NCI-H146 treated with DMSO at 0.1 percent for 48 hours (cell line): ENCODE data around the gene CFAP141.
"Not testable (repeated sequence)": the region's sequence is repeated elsewhere in the genome, so short reads cannot be mapped to it uniquely, and the experiment has no call there.

Experiments used
- DNase-seq: peaks from one replicate; lab custom pipeline; 2025; ENCODE audit not compliant: unreplicated experiment; lab: John Stamatoyannopoulos, UW

The CFAP141 gene

DNA sequence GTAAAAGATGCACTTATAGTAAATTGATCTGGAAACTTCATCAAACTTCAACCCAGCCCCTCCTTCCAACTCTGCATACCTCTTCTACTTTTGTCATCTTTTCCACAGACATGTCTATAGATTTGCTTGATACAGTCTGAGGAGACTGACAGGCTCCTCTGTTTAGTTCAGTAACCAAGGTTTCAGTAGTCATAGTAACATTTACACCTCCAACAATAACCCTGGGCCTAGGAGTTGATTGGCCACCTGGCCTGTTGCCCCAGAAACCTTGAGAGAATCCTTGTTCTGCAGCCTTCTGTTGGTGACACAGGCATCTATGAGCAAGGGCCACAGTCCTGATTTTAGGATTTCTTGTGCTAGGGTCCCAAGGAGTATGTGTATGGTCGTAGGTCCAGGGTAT lies at the start of gene CFAP141:
CFAP141 (minus strand) TSS at position 138 of the 400 bp plus-strand sequence; CDS start at position 112, 26 bp downstream.
- no peak for DNase-seq

DNA sequence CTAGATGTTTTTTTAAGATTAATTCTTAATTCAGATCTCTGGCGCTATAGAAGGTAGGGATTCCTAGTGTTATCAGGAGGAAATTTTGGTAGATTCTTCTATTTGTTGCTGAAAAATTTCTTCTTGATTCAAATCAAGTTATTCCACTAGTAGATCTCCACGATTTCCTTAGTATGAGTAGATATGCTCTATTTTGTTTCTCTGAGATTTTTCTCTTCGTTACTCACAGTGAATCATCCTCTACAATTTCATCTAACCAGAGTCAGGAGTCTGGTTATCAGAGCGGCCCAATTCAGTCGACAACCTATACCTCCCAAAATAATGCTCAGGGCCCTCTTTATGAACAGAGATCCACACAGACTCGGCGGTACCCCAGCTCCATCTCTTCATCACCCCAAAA lies 47.5 kb upstream of the CFAP141 start:
- DNase-seq = no peak

DNA sequence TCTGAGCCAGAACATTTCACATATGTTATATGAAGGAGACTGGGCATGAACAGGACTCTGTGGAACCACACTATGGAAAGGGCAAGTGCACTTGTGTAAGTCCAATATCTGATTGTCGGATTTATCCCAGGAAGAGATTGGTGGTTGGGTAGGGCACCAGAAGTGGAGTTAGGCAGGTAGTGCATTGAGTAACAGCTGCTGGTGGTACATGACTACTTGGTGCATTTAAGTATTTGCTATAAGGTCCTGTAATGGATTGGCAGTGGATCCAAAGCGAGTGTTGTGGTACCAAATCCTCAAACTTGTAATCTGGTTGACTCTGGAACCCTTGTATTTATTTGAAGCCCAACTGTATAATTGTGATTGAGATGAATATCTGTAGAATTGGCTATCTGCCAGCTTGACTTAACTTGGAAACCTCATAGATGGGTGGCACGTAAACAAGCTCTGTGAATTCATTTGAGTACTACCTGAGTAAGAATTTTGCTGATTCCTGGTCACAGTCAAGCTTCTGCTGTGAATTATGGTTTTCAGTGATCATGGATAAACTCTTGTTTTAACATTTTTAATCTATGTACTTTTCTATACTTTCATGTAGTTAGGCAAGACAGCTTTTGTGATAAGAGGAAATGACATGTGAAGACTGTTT lies 35.7 kb upstream of the CFAP141 start:
- no peak for DNase-seq

DNA sequence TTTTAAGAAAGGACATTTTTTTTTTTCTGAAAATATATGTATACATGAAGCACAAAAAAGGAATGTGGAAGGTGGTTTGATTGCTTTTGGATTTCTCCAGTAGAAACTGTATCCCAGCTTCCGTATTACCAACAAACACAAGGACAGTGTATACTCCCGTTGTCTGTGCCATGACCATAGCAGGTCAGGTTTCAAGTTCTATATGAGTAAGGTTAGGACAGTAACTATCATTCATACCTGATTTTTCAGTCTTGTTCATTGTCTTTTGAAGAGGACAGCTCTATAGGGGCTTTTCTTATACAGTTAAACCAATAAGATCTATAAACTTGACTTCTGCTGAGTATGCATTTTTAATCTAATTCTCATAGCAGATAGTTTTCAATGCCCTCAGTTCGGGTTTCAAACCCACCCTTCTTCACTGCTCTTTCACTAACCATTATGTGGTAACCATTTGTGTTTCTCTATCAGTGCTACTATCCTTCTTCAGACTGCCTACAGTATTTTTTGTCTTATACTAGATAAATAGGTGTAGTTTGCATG lies 34.2 kb upstream of the CFAP141 start:
- no peak for DNase-seq

DNA sequence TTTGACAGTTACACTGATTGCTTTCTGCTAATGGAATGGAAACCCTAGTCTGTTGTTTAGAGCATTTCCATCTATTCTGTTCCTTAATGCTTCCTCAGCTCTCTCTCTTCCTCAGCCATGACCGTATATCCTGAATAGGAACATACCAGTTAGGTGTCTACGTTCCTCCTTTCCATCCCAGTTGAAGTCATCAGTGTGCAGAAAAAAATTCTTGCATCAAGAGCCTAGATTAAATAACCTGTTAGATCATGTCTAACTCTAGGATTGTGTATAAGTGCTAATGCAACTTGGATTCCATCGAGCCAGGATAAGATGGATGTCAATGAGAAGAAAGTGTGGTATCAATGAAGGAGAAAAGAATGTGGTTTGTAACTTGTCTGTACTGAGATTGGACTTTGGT lies 33.4 kb upstream of the CFAP141 start:
- DNase-seq = no peak

DNA sequence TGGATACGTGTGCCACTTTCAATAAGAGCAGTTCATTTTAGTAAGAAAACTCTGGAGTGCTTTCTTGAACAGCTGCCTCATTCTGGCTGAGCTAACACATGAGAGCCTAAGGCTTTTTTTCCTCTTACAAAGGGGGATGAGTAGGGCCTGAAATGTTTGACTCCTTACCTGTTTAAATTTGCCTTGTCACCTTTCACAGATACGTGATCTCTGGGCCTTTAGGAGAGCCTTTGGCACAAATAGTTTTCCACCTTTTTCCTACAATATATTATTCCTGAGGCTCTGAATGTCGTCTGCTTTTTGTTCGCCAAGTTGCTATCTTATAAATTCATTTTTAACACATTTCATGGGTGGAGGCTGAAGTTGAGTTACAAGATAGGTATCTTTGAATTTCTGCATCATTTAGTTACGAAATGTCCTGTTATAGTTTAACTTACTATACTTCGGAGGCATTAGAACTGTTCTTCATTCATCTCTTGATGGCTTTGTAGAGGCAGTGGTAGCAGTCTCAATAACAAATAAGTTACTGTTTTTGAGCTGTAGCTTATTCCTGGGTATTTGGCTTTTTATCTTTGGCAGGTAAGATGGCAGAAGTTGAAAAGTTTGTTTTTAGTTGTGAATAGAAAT lies 31.9 kb upstream of the CFAP141 start:
- no peak for DNase-seq

DNA sequence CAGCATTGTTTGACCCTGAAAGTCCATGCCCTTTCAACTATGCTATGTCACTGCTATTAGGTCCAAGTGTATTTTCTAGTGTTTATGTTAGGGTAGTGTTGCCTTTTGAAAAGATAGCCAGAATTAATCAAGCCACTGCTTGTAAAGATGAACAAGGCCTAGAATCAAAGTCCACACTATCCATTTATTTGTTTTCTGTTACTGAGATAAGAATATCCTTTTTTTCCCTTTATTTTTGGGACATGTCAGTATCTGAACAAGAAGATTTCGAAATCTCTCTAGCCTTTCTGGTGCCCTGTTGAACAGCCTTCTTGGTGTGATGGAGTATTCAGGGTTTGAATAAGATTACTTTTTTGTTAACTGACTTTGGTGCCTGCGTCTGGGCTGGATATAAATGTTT lies 31.3 kb upstream of the CFAP141 start:
- no peak for DNase-seq

DNA sequence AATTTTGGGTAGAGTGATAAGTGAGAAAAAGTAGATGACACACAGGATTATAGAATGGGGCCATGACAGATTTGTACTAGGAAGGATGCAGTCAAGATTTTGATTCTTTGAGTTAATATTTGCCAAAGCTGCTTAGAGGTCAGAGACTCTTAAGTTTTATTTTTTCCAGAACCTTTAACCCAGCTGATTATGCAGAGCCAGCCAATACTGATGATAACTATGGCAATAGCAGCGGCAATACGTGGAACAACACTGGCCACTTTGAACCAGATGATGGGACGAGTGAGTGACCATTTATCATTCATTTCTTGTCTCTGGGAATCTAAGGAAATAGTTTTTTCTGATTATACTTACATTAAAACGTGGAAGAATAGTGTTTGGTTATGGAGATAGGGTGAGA lies 30.7 kb upstream of the CFAP141 start:
- DNase-seq = no peak

DNA sequence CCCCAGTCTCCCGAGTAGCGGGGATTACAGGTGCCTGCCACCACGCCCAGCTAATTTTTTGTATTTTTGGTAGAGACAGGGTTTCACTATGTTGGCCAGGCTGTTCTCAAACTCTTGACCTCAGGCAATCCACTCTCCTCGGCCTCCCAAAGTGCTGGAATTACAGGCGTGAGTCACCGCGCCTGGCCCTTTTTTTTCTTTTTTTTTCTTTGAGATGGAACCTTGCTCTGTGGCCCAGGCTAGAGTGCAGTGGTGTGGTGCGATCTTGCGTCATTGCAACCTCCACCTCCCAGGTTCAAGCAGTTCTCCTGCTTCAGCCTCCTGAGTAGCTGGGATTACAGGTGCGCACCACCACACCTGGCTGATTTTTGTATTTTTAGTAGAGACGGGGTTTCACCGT lies 27.0 kb upstream of the CFAP141 start:
- DNase-seq = not testable (repeated sequence)

DNA sequence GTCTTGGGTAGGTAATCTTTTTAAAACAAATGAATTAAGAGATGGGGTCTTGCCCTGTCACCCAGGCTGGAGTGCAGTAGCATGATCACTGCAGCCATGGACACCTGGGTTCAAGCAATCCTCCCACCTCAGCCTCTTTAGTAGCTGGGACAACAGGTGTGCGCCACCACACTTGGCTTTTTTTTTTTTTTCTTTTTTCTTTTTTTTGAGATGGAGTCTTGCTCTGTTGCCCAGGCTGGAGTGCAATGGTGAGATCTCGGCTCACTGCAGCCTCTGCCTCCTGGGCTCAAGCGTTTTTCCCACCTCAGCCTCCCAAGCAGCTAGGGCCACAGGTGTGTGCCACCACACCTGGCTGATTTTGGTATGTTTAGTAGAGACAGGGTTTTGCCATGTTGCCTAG lies 25.0 kb upstream of the CFAP141 start:
- DNase-seq = not testable (repeated sequence)

DNA sequence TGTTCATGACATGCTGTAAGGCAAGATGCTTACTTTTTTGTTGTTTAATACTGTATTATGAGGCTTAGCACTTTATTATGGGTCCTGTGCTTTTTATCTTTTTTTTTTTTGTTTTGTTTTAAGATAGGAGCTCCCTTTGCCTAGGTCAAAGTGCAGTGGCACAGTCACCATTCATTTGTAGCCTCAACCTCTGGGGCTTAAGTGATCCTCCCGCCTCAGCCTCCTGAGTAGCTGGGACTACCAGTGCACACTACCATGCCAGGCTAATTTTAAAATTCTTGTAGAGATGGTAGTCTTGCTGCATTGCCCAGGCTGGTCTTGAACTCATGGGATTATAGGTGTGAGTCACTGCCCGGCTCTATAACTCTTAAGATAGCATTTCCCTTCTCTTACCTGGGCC lies 19.2 kb upstream of the CFAP141 start:
- DNase-seq = no peak

DNA sequence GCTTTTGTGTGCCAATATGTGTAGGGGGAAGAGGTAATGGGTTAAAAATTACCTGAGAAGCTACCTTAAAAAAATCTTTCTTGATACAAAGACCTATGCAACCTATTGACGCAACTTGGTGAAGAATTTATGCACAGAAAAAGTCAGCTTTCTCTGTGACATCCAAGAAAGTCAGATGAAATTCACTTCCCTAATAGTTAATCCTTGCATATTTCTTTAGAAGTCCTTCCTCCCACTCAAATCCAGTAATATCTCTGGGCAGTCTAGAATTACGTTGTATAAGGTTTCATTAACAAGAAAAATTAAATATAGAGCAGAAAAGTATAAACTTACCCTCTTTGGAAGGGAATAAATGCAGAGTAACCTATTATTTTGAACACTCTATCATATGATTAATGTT lies 17.5 kb upstream of the CFAP141 start:
- DNase-seq = no peak

DNA sequence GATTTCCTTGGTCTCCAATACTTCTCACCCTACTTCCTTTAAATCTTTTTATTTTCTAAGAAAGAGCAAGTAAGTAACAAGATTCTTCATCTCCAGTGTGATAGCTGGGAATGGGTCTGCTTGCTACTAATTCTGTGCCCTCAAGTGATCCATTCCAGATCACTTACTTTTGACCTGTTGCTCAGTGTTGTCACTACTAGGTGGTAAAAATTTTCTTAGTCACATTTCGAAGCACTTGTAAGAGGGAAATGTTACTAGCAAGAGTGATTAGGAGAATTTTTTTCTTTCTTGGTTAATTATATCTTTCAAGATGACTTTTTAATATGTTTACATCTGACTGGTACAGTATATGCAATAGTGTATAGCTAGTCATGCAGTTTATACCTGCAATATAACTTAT lies 16.8 kb upstream of the CFAP141 start:
- no peak for DNase-seq

DNA sequence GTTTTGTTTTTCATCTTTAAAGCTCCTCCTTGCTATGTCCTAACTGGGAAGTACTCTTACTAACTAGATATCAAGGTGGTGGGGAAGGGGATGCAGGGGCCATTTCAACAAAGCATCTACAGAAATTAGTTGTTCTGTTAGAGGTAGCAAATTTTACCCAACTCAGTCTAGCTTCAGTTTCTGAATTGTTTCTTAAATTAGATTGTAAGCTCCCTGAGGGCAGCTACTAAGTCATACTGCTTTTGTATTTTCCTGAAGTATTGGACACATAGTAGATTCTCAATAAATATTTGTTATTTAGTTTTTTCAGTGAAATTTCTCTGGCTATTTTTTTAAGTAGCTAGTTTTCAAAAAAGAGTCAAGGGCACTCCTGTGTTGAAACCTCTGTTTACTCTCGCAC lies 16.4 kb upstream of the CFAP141 start:
- DNase-seq = no peak

DNA sequence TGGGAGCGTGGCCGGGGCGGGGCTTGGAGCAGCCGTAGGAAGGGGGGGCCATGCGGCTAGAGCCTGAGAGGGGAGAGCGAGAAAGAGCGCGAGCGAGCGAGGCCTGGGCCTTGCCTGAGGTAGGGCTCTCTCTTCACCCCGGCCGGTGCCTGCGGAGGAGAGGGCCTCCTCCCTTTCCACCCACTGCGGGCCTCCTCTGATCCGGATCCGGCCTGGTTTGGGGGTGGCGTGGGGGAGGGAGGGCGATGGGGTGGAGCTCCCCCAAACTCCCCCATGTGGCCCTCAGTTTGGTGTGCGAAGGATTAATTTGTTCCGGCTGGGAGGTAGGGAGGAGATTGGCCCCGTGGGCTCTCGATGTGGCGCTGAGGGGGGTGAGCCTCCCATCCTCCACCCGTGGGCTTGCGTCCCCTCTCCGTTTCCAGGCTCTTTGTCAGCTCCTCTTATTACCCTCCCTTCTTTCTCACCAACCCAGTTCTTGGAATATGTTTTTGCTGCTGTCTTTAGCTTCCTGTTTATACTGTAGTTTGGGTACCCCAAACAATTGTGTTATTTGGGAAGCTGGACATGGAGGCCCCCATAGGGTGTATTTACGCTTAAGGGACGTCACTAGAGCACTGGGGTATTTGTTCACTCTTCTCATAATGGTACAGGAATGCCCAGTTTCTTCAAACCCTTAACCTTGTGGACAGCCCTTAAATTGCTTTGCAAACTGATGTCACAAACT lies 15.3 kb upstream of the CFAP141 start:
- DNase-seq = peak; percentile 11

DNA sequence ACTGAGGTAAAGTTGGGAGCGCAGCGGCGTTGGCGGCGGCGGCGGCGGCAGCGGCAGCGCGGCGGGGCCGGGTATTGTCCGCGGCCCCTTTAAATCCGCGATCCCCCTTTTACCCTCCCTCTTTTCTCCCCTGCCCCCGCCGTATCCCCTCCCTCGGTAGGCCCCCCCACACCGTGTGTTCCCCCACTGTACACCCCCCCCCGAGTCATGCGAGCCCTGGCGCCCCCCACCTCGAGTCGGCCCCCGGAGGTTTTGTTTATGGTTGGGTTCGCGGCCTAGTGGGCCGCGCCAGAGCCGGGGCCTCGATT lies 14.8 kb upstream of the CFAP141 start:
- DNase-seq = no peak

DNA sequence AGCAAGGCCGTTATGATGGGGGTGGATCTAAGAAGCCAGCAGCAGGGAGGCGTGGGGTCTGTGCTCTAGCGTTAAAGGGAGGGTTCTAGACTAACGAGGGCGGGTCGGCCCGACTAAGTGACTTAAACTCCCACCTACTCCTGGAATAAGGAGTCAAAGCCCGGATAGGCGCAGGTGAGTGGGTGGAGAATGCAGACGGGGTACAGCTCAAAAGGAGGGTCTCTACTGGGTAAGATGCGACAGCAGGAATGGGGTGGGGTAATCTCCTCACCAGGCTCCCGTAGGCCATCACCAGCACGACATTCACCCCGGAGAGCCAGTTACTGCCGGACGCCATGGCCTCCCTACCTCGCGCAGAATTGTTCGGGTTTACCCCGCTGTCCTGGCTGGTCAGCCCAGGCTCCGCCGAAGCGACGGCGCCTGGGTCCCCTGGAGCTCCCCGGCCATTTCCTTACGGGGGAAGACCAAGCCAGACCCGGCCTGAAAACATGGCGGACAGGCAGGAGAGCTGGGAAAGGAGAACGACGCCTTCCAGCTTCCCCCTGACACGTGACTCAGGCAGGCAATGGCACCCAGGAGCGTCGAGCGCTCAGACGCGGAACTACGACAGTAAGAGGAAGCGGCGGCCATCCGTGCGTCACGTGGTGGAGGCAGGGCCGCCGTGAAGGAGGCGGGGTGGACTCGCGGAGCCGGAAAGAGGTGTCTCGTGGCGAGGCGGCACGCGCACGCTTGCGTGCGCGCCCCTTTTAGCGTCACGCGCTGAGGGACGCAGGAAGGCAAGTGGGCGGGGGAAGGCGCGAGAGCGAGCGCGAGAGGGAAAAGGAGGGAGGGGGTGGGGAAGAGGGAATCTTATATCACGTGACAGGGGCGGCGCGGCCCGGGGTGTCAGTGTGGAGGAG lies 14.2 kb upstream of the CFAP141 start, which contains the start of gene UBAP2L:
UBAP2L (plus strand) TSS at position 885 of the 899 bp plus-strand sequence. CDS start 4,169 bp downstream, outside the sequence.
- peak; percentile 97 for DNase-seq

DNA sequence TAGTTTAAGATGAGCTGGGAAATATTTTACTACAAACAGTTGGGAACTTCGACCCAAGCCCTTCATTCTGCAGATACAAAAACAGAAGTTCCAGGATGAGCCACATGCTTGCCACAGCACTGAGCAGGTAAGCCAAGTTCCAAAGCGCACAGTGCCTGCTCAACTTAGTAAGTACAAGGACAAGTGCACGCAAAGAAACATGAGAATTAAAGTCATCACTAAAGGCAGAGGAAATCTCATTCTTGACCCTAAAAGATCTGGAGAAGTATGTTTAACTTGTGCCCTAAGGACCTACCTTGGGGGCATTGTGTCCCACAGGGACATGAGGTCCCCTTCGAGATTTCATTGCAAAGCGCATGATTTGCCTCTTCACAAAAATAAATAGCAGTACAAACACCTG lies 13.4 kb upstream of the CFAP141 start:
- DNase-seq = no peak

DNA sequence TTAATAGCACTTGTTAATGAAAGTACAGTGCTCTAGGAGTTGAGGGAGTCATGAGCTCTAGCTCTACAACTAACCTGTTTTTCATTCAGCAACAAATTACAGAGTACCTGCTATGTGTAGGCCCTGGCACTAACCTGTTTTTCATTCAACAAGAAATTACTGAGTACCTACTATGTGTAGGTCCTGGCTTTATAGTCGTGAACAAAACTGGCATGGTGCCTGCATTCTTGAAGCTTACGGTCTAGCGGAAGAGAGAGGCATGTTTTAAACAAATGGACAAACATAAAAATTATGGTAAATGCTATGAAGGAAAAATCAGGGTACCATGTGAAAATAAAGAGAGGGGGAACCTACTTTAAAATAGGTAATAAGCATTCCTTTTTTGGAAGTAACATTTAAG lies 12.4 kb upstream of the CFAP141 start:
- DNase-seq = no peak

DNA sequence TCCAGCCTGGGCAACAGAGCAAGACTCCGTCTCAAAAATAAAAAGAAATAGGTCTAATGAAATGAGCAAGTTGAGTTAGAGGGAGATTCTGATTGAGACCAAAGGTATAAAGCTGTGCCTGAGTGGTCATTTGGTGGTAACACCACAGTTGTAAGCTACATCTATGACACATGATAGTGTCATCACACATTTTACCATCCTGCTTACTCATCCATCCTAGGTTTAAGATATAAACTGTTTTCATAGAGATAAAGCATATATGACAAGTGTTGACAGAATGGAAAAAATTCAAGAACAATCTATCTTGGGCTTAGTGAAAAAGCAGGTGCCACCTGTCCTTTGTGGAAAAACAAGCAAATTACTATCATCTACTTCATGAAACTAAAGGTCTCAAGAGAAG lies 7.1 kb upstream of the CFAP141 start:
- DNase-seq = no peak

DNA sequence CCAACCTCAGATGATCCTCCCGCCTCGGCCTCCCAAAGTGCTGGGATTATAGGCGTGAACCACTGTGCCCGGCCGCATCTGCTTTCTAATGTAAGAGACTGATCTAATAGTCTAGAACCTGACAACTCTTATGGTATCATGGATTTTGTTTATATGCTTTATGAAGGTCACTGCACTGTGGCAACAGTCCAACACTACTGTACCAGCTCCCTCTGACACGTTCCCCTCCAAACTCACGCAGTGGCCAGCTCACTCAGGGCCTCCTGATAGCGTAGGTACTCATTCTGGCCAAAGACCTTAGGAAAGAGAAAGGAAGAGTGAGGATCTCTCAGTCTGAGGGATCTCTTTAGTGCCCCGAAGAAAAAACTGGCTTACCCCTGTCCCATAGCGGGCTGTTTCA lies 6.0 kb upstream of the CFAP141 start:
- DNase-seq = no peak
